GM19240 (cell line): ENCODE results near the gene PSMD1.
"Not testable (repeated sequence)": the region's sequence is repeated elsewhere in the genome, so short reads cannot be mapped to it uniquely, and the experiment has no call there.

Experiments
- DNase-seq: peaks from one replicate; pipeline ENCODE4 v3.0.0; 2011; ENCODE audit warnings: low spot score; ENCODE audit not compliant: insufficient read length

The PSMD1 gene

DNA sequence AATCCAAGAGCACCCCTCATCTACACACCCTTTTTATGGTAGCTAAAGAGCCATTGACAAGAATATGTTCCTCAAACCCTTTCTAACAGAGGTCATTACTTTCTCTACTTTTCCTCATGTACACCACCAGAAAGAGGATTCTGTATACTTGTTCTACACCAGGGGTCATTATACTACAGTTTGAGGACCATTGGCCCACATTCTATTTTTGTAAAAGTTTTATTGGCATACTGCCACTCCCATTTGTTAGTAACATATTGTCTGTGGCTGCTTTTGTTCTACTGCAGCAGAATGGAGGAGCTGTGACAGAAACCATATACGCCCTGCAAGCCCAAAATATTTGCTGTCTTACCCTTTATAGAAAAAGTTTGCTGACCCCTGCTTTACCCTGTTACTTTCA lies 53.9 kb downstream of the PSMD1 start:
- DNase-seq: no peak

DNA sequence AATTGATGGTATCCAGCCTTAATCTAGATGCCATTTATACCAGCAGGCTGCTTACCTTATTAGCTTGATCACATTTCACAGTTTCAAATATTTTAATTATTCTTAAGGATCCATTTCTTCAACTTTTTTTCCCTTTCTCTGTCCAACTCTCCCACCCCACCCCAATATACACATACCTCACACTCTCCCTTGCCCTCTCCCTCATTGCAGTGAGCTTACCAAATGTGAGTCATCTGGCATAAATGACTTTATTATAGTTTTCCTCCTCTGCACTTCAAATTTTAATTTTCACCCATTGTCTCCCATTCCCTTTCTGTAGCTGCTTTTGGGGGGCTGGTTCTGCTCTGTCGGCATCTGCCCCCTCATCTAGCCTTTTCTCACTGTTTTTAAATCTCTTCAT lies 55.3 kb downstream of the PSMD1 start:
- no peak for DNase-seq

DNA sequence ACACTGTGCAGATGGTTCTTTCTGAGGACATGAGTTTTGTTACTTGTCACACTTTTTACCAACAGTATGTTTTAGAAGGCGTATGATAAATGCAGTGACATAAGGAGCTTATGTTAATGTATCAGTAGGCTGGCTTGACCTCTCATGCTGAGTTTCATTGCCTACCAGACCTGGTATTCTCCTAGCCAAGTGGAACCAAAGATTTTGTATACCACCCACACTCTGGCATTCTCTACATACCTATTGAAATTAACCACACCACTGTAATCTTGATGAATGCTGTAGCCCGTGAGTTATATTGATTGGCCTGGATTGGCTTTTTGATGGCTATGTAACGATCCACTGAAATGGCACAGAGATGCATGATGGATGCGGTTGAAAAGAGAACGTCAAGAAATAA lies 56.8 kb downstream of the PSMD1 start:
- no peak for DNase-seq

DNA sequence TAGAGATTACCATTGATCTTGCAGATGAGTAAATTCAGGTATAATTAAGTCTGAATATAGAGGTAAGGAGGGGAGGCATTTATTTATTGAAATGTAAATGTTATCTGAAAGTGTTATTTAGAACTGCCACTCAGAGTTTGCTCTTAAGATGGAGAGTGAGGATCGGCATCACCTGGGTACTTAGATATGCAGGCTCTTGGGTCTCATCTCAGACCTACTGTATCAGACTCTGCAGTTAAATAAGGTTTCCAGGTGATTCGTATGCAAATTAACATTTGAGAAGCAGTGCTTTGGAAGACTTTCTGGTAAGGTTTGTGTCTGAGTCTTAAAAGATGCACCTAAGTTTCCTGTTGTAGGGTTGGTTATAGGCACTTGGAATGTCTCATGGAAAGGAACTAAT lies 59.0 kb downstream of the PSMD1 start:
- DNase-seq: no peak

DNA sequence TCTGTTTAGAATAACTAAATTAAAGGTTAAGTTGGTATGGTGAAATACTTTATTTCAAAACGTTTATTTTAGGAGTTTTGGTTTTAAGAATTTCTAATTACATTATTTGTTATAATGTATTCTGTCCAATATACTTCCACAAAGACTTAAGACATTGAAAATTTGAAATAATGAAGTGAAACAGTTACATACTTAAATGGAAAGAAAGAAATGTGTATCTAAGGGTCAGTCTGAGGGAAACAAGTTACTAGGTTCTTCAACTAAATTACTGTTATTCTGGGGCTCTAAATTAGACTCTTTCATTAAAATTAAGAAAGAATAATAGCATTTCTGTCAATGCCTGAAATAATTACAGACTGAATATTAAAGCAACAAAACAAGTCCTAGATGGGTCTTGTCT lies 60.5 kb downstream of the PSMD1 start:
- DNase-seq: no peak

DNA sequence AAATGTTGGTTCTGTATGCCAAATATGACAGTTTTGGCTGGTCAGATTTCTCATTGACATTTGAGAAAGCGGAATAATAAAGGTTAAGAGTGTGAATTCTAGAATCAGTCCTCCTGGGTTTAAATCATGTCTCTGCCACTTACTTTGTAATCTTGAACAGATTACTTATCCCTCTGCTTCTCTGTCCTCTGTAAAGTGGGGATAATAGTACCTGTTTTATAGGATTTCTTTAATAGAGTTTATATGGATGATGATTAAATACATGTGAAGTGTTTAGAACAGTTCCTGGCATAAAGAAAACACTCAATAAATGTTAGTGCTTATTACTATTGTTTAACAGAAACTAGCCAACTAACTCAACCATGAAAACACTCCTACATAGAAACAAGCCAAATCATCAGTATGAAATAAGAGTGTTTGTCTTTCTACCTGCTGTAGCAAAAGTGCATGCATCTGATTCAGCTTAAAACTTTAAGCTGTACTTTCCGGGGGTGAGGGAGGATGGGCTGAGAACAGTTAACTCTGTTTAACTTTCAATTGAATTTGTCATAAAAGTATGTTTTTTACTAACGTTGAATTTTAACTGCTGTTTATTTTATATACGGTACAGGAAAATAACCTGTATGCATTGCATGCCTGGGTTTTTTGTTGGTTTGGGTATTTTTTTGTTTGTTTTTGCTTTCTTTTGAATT lies 61.4 kb downstream of the PSMD1 start:
- DNase-seq: no peak

DNA sequence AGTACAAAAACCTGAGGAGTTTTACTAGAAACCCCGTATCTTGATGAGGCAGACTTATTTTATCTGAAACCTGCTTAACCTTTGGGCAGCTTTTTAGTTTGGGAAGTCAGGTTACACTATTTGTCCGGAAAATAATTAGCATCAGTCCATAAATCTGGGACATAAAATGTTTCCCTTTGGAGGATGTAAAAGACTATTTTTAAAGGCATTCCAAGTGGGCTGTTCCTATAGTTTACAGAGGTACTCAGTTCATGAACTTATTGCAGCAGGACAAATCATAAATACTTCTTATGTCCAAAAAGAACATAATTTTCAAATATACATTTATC lies 61.9 kb downstream of the PSMD1 start:
- no peak for DNase-seq

DNA sequence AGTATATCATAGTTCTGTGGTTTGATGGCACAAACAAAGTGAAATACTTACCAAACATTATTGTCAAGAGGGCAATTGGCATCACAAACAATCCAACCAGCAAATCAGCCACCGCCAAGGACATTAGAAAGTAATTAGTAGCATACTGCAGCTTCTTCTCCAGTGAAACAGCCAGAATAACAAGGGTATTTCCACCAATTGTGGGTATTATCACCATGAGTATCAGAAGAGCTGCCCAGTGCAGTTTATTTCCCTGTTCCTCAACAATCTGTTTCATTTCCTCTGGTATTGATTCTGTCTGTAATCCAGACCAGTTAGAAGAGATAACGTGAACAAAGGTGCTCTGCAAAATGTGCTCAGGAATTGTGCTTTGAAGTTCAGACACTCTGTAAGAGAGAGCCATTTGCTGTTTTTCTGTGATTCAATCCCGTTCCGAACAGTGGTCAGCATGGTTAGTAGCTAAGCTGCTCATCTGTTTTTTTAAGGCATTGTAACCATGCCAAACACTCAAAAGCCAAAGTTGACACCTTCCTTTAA lies 66.8 kb downstream of the PSMD1 start:
- no peak for DNase-seq

DNA sequence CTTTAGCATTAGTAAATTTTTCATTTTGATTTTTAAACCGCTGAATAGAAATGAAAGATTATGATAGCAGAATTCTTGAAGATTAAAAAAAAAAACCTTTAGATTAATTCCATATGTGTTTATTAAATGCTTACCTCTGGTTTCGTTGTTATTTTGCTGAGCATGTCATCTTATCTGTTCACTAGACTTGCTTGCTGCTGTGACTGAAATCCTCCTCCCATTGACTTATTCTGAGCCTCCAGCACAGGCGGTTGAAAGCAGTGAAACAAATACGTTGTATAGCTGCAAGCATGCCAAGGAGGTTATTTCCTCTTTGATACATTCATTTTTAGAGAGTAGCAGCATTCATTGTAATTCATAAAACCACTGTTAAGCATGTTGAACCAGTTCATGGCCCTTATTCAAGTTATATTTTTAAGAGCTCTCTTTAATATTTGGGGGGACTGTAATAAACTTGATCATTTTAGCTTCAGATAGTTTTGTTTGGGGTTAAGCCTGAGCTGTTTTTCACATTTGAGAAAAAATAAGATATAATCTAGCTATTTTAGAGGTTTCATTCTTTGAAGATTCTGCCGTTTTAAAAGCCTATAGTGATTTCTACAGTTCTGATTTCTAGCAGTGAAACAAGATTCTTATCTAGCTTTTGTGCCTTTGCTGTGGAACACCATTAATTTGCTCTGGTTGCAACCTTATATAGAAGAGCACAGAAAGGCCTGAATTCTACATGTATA lies 68.3 kb downstream of the PSMD1 start, which contains the start of gene HTR2B:
Gene HTR2B, minus strand, starts transcription at position 205 of the 731 bp plus-strand sequence. CDS start 1,278 bp downstream, outside the sequence.
- no peak for DNase-seq

DNA sequence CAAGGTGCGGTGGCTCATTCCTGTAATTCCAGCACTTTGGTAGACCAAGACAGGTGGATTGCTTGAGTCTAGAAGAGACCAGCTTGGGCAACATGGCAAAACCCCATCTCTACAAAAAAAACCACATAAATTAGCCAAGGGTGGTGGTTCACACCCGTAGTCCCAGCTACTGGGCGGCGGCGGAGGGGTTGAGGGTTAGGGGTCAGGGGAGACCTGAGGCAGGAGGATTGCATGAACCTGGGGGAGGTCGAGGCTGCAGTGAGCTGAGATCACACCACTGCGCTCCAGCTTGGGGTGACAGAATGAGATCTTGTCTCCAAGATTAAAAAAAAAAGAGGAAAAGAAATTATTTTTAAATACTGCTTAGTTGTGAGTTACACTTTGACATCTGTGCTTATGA lies 69.5 kb downstream of the PSMD1 start:
- DNase-seq: no peak

DNA sequence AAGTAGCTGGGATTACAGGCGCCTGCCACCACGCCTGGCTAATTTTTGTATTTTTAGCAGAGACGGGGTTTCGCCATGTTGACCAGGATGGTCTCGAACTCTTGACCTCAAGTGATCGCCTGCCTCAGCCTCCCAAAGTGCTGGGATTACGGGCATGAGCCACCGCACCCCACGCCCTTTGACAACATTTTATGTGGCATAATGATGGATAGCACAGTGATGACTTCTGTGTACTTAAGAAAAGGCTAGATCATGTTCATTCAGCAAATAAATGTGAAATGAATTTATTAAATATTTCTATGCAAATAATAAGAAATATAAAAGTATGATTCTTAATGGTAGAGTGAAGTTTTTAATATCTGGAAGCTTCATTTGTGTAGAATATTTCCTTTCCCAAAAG lies 70.8 kb downstream of the PSMD1 start:
- DNase-seq: no peak

DNA sequence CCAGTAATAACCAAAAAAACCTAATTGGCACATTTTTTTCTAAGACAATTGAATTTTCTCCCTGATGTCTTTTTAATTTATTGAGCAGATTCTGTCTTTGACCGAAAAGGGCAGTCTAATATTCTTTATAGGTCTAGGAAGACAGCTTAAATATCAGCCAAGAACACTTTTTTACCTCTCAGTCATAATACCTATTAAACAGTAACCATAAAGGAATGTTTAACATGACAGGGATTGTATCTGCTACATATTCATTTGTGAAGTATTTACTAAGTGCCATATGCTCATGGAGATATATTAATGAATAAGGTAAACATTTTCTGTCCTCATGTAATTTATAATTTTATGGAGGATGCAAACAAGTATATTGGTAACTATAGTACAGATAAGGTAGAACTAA lies 71.3 kb downstream of the PSMD1 start:
- no peak for DNase-seq

DNA sequence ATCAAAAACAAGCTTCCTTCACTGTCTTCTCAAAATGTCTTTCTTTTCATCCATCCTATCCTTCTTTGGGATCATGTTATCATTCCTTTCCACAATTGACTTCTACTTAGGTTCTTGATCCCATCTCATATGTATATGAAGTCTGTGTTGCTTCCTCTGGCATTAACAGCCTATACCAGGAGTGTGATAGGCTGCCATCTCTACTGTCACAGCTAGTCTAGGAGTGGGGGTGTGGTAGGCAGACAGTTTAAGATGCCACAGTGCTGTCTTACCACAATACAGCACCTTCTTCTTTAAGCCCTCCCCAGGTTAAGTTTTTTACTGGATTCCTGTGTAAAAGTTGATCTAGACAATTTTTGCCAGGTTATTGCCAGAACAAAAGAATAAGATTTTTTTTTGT lies 71.9 kb downstream of the PSMD1 start:
- no peak for DNase-seq

DNA sequence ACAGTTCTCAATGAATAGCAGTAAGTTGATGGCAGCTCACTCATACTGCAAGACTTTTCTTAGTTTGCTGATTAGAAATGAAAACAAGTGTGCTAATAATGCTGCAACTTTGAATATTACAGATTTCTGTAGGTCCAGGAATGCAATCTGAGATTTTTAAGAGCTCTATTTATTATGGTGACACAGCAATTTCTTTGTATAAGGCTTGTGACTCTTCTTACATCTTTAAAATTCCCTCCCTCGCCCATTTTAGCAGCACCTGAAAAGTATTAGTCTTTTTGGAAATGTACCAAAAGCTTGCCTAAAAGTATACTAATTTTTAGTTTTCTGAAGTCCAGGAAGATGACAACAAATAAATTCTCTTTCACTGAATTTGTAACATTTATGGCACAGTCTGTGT lies 72.5 kb downstream of the PSMD1 start:
- DNase-seq: no peak

DNA sequence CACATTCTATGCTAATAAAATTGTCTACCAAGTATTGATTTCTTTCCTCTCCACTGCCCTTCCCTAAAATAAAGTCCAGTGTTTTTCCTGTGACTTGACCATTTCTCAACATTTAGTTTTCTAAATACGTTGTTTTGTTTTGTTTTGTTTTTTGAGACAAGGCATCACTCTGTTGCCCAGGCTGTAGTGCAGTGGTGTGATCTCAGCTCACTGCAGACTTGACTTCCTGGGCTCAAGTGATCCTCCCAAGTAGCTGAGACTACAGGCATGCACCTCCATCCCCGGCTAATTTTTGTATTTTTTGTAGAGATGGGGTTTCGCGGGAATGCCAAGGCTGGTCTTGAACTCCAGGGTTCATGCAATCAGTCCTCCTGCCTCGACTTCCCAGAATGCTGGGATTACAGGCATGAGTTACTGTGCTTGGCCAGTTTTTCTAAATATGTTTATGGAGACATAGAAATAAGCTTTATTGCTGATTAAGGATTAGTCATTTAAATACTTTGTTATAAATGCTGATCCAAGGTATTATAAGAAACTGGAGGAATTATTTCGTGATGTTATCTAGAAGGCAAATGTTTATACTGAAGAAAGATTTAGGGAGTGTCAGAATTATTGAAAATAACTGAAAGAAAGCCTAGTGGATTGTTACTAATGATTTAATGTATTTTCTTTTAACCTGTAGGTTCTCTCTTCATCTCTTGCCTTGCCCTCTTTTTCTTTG lies 73.8 kb downstream of the PSMD1 start:
- no peak for DNase-seq

DNA sequence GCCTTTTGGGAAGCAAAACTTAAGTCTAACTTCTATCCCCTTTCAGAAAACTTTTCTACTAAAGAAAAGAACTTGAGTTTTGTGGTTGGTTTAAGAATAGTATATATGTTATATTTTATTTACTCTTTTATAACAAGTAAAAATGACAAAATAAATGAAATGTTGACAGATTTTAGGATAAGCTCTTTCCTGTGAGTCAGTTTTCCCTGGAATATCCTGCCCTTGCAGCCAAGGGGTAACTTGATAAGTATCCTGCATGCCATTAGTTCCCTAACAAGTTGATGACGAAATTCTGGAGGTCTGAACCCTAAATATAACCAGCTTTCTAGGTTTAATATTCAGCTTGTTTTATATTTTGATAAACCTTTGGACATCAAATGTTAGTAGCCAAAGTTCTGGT lies 75.5 kb downstream of the PSMD1 start:
- DNase-seq: no peak

DNA sequence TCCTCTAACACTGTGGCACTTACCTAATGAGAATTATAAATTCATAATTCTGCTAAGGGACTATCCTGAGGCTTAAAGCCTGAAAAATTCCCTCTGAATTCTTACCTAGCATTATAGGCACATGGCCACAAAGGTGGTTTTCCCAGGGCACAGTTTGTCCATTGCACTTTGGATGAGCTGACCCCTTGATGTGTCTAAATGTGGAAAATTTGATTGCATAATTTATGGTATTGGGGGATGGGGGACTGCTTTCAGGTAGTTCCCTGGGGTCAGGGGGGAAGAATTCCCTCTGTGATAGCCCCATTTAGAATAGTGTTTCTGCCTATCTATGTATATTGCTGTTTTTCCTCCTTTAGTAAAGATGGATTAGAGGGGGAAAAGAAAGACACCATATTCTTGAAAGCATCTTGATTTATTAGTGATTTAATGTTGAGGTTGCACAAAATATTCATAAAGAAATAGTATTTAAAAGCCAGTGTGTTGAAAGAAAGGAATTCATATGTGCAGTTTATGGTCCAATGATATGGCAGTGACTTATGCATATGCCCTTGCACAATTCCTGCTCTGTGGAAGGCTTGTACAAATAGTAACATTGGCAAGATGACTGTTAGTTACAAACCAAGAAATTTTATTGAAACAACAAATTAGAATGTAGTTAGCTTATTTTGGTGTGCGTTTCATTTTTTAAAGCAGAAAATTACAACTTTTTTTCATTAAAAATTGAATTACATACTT lies 76.9 kb downstream of the PSMD1 start:
- no peak for DNase-seq

DNA sequence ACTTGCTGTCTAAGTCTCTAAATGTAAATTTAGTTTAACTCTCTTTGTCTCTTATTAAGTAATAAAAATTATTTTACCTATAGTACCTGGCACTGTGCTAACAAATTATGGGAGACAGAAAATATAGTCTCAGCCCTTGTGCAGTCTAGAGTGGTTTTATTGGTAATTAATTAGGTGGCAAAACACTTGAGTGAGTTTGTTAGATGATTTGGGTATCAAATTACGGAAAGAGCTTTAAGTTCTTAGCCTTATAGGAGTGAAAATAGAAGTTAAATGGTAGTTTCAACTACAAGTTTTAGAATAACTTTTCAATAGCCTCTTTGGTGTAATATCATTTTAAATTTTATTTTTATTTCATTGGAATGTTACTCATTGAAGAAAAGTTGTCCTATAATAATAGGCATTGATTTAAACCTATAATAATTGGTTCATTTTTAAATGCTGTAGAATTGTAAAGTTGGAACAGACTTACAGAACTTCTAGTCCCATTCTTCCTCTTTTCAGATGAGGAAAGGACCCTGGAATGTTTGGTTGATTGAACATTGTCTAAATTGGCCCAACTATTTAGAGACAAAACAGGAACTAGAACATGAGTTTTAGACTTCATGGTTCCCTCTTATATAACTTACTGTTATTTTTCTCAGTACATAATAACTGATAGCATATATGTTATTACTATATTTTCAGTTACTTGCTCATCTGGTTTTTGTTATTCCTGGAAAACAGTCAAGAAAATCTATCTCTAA lies 78.4 kb downstream of the PSMD1 start:
- no peak for DNase-seq

DNA sequence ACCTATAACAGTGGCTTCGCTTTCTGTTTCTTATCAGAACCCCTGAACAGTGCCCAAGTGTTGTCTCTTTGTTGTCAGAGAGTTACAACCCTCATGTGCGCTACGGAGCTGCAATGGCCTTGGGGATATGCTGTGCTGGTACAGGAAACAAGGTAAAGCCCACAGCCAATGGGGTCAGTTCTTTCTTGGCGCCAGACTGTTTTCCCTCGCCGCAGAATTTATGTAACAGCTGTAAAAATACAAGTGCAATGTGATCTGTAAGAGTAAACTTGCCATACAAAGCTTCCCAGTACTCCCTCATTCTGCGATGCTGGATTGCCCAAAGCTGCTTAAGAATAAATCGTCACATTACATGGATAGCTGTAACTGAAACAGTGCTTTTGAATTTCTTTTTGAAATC lies 82.0 kb downstream of the PSMD1 start:
- DNase-seq: no peak

DNA sequence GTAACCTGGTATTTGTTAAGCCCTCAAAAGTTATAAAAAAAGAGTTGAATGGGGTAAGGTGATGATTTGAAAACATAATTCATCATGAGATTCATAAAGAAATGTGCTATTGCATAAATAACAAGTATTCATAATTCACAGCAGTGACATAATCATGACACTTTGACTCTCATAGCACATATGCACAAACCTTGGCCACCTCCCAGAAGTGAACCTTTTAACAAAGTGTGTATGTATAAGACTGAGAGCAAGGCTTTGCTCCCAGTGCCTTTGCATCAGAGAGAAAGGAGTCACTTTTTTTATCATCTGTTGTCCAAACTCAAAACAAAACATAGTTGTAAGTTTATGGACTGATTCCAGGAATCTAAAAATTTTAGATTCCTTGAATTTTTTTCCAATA lies 83.1 kb downstream of the PSMD1 start:
- DNase-seq: no peak

DNA sequence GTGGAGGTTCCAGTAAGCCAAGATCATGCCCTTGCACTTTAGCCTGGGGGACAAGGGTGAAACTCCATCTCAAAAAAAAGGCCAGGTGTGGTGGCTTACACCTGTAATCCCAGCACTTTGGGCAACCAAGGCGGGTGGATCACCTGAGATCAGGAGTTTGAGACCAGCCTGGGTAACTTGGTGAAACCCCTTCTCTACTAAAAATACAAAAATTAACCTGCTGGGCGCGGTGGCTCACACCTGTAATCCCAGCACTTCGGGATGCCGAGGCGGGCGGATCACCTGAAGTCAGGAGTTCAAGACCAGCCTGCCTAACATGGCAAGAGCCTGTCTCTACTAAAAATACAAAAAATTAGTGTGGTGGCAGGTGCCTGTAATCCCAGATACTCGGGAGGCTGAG lies 84.1 kb downstream of the PSMD1 start:
- DNase-seq: not testable (repeated sequence)
